Measurements from ENCODE around the gene LCE7A.

GRCh38 chr1:152861374-152861773 is 1.6 kb downstream of the LCE7A start:
- TF ChIP-seq, protein P1, sequence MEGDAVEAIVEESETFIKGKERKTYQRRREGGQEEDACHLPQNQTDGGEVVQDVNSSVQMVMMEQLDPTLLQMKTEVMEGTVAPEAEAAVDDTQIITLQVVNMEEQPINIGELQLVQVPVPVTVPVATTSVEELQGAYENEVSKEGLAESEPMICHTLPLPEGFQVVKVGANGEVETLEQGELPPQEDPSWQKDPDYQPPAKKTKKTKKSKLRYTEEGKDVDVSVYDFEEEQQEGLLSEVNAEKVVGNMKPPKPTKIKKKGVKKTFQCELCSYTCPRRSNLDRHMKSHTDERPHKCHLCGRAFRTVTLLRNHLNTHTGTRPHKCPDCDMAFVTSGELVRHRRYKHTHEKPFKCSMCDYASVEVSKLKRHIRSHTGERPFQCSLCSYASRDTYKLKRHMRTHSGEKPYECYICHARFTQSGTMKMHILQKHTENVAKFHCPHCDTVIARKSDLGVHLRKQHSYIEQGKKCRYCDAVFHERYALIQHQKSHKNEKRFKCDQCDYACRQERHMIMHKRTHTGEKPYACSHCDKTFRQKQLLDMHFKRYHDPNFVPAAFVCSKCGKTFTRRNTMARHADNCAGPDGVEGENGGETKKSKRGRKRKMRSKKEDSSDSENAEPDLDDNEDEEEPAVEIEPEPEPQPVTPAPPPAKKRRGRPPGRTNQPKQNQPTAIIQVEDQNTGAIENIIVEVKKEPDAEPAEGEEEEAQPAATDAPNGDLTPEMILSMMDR (IDR thresholded peaks at IDR 0.05; ENCODE audit: low read length): no peak
- TF ChIP-seq EZH2 (IDR thresholded peaks at IDR 0.05; ENCODE audit: borderline replicate concordance, low read length): no peak

Data from OCI-LY1 (cell line).